ENCODE measurements around the gene ATP2A1.
"Not testable (repeated sequence)": the region's sequence is repeated elsewhere in the genome, so short reads cannot be mapped to it uniquely, and the experiment has no call there.

Gene ATP2A1

GRCh38 chr16:28859326-28859725, 19.0 kb upstream of the ATP2A1 start:
- no peak for DNase-seq (ENCODE audit: low read depth)

- DNase-seq (ENCODE audit: low read depth), result no peak
These were observed 14.1 kb upstream of the ATP2A1 start for GRCh38 chr16:28863929-28864793.

GRCh38 chr16:28865001-28865688, 13.1 kb upstream of the ATP2A1 start:
- no peak for DNase-seq (ENCODE audit: low read depth)

- no peak for DNase-seq (ENCODE audit: low read depth)
These were observed 12.4 kb upstream of the ATP2A1 start for GRCh38 chr16:28865722-28866453.

GRCh38 chr16:28866454-28866804, 11.9 kb upstream of the ATP2A1 start:
- no peak for DNase-seq (ENCODE audit: low read depth)

GRCh38 chr16:28867241-28867640, 11.0 kb upstream of the ATP2A1 start:
- DNase-seq (ENCODE audit: low read depth), result no peak

- not testable (repeated sequence) for DNase-seq (ENCODE audit: low read depth)
These were observed 10.6 kb upstream of the ATP2A1 start for GRCh38 chr16:28867646-28868045.

- DNase-seq (ENCODE audit: low read depth), result no peak
These were observed 9.1 kb upstream of the ATP2A1 start for GRCh38 chr16:28869201-28869600.

GRCh38 chr16:28872952-28873351, 5.3 kb upstream of the ATP2A1 start:
- no peak for DNase-seq (ENCODE audit: low read depth)

- DNase-seq (ENCODE audit: low read depth), result no peak
These were observed 4.6 kb upstream of the ATP2A1 start for GRCh38 chr16:28873543-28874201.

- no peak for DNase-seq (ENCODE audit: low read depth)
These were observed 3.9 kb upstream of the ATP2A1 start for GRCh38 chr16:28874406-28874805.

GRCh38 chr16:28875134-28876018, 2.9 kb upstream of the ATP2A1 start:
- no peak for DNase-seq (ENCODE audit: low read depth)

GRCh38 chr16:28876019-28876659, 2.1 kb upstream of the ATP2A1 start:
- no peak for DNase-seq (ENCODE audit: low read depth)

- DNase-seq (ENCODE audit: low read depth), result no peak
These were observed 1.2 kb upstream of the ATP2A1 start for GRCh38 chr16:28876973-28877654.

GRCh38 chr16:28877655-28878000, 660 bp upstream of the ATP2A1 start:
- DNase-seq (ENCODE audit: low read depth), result no peak

- no peak for DNase-seq (ENCODE audit: low read depth)
These were observed 1.1 kb downstream of the ATP2A1 start for GRCh38 chr16:28879261-28879840.

- peak; percentile 39 for DNase-seq (ENCODE audit: low read depth)
These were observed 1.7 kb downstream of the ATP2A1 start for GRCh38 chr16:28879841-28880588.

GRCh38 chr16:28880589-28880915, 2.3 kb downstream of the ATP2A1 start:
- DNase-seq (ENCODE audit: low read depth), result no peak

GRCh38 chr16:28880955-28881354, 2.7 kb downstream of the ATP2A1 start:
- no peak for DNase-seq (ENCODE audit: low read depth)

Measured in GM04503 (cell line).